Endothelial cell (in vitro differentiated cells): Measurements from ENCODE around the gene PDE11A. TPM values are rescaled to one million over a fixed set of nuclear protein-coding genes. Genes with fewer than 3 reads are reported as not detected.

Source experiments
- DNase-seq: peaks from one replicate; pipeline ENCODE4 v3.0.0; 2021; ENCODE audit warnings: low spot score
- H3K27ac Mint-ChIP-seq: one replicate; pipeline ENCODE4 v1.8.0; 2021; ENCODE audit warnings: mixed read lengths, inconsistent platforms; ENCODE audit not compliant: unreplicated experiment
- H3K27me3 Mint-ChIP-seq: one replicate; pipeline ENCODE4 v1.8.0; 2021; ENCODE audit warnings: mild to moderate bottlenecking, moderate library complexity, mixed read lengths, inconsistent platforms; ENCODE audit not compliant: unreplicated experiment
- H3K36me3 Mint-ChIP-seq: one replicate; pipeline ENCODE4 v1.8.0; 2021; ENCODE audit warnings: mild to moderate bottlenecking, low read depth, mixed read lengths, inconsistent platforms; ENCODE audit not compliant: unreplicated experiment
- H3K4me1 Mint-ChIP-seq: one replicate; pipeline ENCODE4 v1.8.0; 2021; ENCODE audit warnings: mild to moderate bottlenecking, mixed read lengths, inconsistent platforms; ENCODE audit not compliant: unreplicated experiment
- H3K4me3 Mint-ChIP-seq: one replicate; pipeline ENCODE4 v1.8.0; 2021; ENCODE audit warnings: mild to moderate bottlenecking, mixed read lengths, inconsistent platforms; ENCODE audit not compliant: unreplicated experiment
- H3K9me3 Mint-ChIP-seq: one replicate; pipeline ENCODE4 v1.8.0; 2021; ENCODE audit warnings: mixed read lengths, inconsistent platforms; ENCODE audit not compliant: unreplicated experiment
- total RNA-seq: library from RNA; stranded (reverse); fragmentation: NEBNext Ultra II Directional; extraction: Animal tissue kit (Norgen Biotek cat#: 25700); gene quantifications from one replicate; pipeline ENCODE4 v1.2.1, GENCODE V29; 2021; ENCODE audit not compliant: unreplicated experiment
- TF ChIP-seq, protein P1 (sequence below): fragments of 200-600 bp; sonication (generic); IDR thresholded peaks from one replicate; pipeline ENCODE4 v1.5.0; 2021; ENCODE audit warnings: antibody characterized with exemption; ENCODE audit not compliant: unreplicated experiment

The PDE11A gene
- total RNA-seq, 1 donor from 2014 or later: 1.7 TPM

DNA sequence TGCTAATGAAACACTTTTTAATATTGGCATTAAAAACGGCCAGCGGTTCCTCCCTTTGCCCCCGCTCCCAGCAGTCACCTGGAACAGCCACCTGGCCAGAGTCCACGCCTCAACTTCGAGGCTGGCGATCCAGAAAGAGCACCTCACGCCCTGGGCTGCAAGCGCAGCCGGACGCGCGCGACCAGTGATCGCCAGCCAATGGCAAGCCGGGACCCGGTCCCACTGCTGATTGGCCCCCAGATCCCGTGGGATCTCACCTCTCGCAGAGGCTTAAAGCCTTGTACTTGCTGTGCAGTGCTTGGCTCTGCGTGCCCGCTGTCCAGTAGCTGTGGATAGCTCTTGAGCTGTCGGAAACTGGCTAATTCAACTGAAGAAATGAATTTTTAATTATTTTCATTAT lies 35.6 kb upstream of the PDE11A start:
- DNase-seq: no peak
- H3K27me3 Mint-ChIP-seq: no peaks in the 10 kb centered on the region
- peaks cover 3% of the 10 kb centered on the region for H3K4me1 Mint-ChIP-seq
- H3K36me3 Mint-ChIP-seq: no peaks in the 10 kb centered on the region
- TF ChIP-seq, protein P1, sequence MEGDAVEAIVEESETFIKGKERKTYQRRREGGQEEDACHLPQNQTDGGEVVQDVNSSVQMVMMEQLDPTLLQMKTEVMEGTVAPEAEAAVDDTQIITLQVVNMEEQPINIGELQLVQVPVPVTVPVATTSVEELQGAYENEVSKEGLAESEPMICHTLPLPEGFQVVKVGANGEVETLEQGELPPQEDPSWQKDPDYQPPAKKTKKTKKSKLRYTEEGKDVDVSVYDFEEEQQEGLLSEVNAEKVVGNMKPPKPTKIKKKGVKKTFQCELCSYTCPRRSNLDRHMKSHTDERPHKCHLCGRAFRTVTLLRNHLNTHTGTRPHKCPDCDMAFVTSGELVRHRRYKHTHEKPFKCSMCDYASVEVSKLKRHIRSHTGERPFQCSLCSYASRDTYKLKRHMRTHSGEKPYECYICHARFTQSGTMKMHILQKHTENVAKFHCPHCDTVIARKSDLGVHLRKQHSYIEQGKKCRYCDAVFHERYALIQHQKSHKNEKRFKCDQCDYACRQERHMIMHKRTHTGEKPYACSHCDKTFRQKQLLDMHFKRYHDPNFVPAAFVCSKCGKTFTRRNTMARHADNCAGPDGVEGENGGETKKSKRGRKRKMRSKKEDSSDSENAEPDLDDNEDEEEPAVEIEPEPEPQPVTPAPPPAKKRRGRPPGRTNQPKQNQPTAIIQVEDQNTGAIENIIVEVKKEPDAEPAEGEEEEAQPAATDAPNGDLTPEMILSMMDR: no peak
- no peak overlapping the region for H3K4me3 Mint-ChIP-seq
- no peaks in the 10 kb centered on the region for H3K9me3 Mint-ChIP-seq
- H3K27ac Mint-ChIP-seq: no peak overlapping the region

- Mint-ChIP-seq H3K9me3 (no peaks in the 10 kb centered on the region), H3K36me3 (no peaks in the 10 kb centered on the region)
These were observed 33.5 kb upstream of the PDE11A start for GRCh38 chr2:178106053-178106452.

DNA sequence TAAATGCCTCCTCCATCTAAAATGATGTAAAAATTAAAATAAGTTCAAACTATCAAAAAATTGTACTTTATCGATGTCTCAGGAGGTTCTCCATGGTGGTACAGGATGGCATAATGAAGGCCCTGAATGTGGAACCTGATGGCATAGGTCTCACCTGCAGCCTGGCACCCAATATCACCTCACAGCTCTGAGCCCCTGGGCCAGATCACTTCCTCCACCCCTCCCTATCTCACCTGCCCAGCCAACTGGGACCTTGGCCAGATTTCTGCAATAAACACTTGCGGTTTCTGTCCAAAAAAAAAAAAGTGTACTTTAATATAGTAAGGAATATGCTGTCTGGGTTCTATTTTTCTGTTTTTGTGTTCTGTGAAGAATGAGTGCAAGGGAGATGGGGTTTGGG lies 33.0 kb upstream of the PDE11A start:
- no peak for DNase-seq
- no peaks in the 10 kb centered on the region for H3K36me3 Mint-ChIP-seq
- no peaks in the 10 kb centered on the region for H3K4me1 Mint-ChIP-seq
- H3K9me3 Mint-ChIP-seq: no peaks in the 10 kb centered on the region
- no peak overlapping the region for H3K27ac Mint-ChIP-seq
- no peaks in the 10 kb centered on the region for H3K27me3 Mint-ChIP-seq
- no peak overlapping the region for H3K4me3 Mint-ChIP-seq
- TF ChIP-seq, protein P1: no peak

More at GRCh38 chr2:178106053-178106452, 33.5 kb upstream of the PDE11A start:
- Mint-ChIP-seq H3K27me3 (no peaks in the 10 kb centered on the region), H3K27ac (no peak overlapping the region), H3K4me3 (no peak overlapping the region), H3K4me1 (no peaks in the 10 kb centered on the region)
- DNase-seq: no peak
- TF ChIP-seq, protein P1: no peak

GRCh38 chr2:178101321-178102079 lies 28.9 kb upstream of the PDE11A start:
- H3K4me1 Mint-ChIP-seq: no peaks in the 10 kb centered on the region
- no peak overlapping the region for H3K27ac Mint-ChIP-seq
- no peaks in the 10 kb centered on the region for H3K27me3 Mint-ChIP-seq
- TF ChIP-seq, protein P1: no peak
- H3K36me3 Mint-ChIP-seq: peaks cover under 1% of the 10 kb centered on the region
- no peak overlapping the region for H3K4me3 Mint-ChIP-seq
- DNase-seq: no peak
- no peaks in the 10 kb centered on the region for H3K9me3 Mint-ChIP-seq

- H3K4me3 Mint-ChIP-seq: no peak overlapping the region
- H3K27ac Mint-ChIP-seq: no peak overlapping the region
- TF ChIP-seq, protein P1: no peak
- no peak for DNase-seq
- peaks cover 3% of the 10 kb centered on the region for H3K36me3 Mint-ChIP-seq
- no peaks in the 10 kb centered on the region for H3K9me3 Mint-ChIP-seq
- H3K27me3 Mint-ChIP-seq: no peaks in the 10 kb centered on the region
- H3K4me1 Mint-ChIP-seq: no peaks in the 10 kb centered on the region
These were observed 20.9 kb upstream of the PDE11A start for GRCh38 chr2:178093471-178093870.
